ENCODE data around the gene DPEP3. TPM values are rescaled to one million over a fixed set of nuclear protein-coding genes. Genes with fewer than 3 reads are reported as not detected.

Gene DPEP3
- total RNA-seq, 1 donor from 2014 or later: 0.14 TPM

DNA sequence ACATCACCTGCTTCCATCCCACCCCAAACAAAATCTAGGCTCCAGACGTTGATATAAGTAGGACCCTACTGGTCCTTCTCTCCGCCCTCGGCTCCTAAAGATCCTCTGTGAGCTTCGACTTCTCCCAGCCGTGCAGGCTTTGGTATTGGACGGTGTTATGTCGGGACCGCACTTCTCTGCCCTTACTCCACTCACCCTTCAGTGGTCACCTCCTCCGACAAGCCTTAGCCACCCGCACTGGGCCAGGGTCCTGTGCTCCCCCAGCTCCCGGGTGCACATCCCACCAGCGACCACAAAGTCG is 45.2 kb downstream of the DPEP3 start:
- intact Hi-C loops (cut with micrococcal nuclease): loop anchor here (1.0 to 5.0 kb wide), 6 partner anchors 42 to 454 kb away; partner anchors contain the start of genes ATP6V0D1, CTCF, NFATC3 and PSKH1

DNA sequence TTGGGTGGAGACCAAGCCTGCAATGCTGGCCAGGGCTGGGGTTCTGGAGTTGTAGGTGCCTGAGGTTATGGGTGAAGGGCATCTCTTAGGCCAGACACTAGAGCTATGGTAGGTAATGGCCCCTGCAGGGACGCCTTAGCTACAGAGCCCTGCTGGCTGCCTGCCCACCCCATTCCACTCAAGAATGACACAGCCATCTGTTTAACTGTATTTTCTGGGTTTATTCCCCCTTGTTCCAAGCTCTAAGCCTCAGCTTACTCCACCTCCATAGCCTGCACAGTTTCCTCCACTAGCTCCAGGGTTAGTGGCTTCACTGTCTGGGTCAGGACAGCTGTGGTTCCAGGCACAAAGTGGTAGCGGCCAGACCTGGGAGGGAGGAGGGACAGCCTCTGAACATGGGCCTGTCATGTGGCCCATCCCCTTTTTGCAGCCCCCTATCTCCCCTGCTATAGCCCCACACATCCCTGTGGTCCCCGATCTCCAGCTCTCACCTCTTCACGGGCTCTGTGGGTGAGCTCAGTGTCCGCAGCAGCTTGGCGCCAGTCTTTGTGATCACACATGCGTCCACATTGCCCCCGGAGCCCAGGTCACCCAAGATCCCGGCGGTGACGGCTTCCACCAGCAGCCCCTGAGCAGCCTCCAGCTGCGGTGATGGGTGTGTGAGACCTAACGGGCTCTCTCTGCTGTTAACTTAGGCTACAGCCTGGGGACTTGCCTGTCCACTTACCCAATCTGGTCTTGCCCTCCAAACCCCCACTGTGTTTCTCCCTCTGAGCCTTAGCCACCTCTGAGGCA is 45.8 kb downstream of the DPEP3 start:
- intact Hi-C loops (cut with micrococcal nuclease): loop anchor here (1.0 to 5.0 kb wide), 6 partner anchors 41 to 453 kb away; partner anchors contain the start of genes ATP6V0D1, CTCF, NFATC3 and PSKH1

DNA sequence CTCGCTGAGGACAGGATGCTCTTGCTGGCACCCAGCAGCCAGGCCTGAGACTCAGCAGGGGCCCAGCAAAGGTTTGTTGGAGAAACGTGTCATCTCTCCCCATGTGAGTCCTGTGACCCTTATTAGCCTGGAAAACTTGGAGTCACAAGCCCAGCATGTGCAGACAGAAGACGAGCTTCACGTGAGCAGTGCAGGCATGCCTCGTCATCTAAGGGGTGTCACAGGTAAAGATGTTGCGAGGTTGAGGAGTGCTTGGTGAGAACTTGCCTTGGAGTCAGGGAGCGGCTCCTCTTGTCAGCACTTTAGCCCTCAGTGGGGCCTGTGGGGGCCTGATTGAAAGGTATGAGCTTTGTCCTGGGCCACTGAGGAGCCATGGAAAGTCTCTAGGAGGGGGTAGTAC is 46.5 kb downstream of the DPEP3 start:
- intact Hi-C loops (cut with micrococcal nuclease): loop anchor here (2.0 kb wide), 1 partner anchor 127 kb away; the partner anchor contains the start of genes RANBP10 and TSNAXIP1

GRCh38 chr16:67932462-67932840 is 47.8 kb downstream of the DPEP3 start:
- intact Hi-C loops (cut with micrococcal nuclease): no loop called here

DNA sequence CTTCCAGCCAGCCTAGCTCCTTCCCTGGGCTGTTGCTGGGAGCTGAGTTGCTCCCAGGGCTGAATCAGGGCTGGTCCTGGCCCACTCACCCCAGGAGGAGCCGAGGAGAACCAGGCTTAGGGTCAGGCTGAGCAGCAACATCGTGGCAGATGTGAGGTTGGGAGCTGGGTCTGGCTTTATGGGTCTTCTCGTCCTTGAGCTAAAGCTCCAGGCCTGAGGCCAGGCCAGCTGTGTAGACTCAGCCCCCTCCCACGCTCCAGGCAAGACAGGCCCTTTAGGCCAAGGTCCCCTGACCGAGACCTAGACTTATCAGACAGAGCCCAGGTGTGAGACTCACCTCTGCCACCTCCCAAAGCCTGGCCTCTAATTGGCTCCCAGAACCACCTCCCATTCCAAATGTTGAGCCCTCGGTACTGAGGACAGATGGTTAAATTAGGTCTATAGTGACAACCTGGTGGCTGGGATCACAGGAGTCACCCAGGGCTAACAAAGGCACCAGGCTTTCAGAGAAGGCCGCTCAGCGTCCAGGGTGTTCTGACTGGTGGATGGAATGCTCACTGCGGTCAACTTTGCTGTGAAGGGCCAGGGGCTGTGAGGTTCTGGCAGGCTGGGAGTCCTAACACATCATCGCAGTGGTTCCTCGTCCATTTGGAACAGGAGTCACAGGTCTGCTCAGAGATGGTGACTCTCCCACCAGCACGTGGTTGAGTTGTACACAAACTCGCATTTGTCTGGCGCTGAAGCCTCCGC is 48.4 kb downstream of the DPEP3 start, which contains the start of gene CTRL:
Gene CTRL, minus strand, starts transcription at position 151 of the 750 bp plus-strand sequence. Its CDS starts 10 bp downstream, at position 141.
- intact Hi-C loops (cut with micrococcal nuclease): no loop called here

DNA sequence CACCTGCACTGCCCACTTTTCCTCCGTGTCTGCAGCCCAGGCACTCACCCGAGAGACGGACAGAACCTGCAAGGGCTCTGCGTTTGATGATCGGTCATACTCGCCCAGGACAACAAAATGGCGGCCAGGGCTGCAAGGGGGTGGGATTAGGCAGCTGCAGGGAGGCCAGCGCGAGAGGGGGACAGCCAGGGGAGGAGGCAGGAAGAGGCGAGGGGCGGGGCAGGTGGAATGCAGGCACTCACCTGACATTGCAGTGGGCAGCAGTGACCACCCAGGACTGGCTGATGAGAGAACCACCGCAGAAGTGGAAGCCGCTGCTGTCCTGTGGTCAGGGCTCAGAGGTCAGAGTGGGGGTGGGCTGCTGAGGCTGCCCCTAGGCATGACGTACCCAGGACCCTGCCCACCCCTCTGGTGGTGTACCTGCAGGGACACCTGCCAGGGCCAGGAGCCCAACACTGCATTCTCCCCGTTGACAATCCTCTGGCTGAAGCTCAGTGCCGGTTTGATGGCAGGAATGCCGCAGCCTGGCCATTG is 49.6 kb downstream of the DPEP3 start:
- intact Hi-C loops (cut with micrococcal nuclease): no loop called here

- intact Hi-C loops (cut with micrococcal nuclease): no loop called here
These were observed 50.1 kb downstream of the DPEP3 start for GRCh38 chr16:67930191-67930590.

DNA sequence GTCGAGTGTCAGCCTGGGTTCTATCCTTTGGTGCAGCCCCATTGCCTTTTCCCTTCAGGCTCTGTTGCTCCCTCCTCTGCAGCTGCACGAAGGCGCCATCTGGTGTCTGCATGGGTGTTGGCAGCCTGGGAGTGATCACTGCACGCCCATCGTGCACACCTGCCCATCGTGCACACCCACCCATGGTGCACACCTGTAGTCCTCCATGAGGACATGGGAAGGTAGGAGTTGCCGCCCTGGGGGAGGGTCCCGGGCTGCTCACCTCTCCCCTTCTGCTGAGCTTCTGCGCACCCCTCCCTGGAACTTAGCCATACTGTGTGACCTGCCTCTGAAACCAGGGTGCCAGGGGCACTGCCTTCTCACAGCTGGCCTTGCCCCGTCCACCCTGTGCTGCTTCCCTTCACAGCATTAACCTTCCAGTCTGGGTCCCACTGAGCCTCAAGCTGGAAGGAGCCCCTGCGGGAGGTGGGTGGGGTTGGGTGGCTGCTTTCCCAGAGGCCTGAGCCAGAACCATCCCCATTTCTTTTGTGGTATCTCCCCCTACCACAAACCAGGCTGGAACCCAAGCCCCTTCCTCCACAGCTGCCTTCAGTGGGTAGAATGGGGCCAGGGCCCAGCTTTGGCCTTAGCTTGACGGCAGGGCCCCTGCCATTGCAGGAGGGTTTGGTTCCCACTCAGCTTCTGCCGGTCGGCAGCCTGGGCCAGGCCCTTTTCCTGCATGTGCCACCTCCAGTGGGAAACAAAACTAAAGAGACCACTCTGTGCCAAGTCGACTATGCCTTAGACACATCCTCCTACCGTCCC is 51.5 kb downstream of the DPEP3 start:
- intact Hi-C loops (cut with micrococcal nuclease): loop anchor here (1.0 kb wide), 3 partner anchors 45 to 256 kb away; no protein-coding TSS in a partner anchor

GRCh38 chr16:67928147-67928546 is 52.2 kb downstream of the DPEP3 start:
- intact Hi-C loops (cut with micrococcal nuclease): loop anchor here (1.0 kb wide), 3 partner anchors 45 to 256 kb away; no protein-coding TSS in a partner anchor

GRCh38 chr16:67927131-67927941 is 53.0 kb downstream of the DPEP3 start:
- intact Hi-C loops (cut with micrococcal nuclease): no loop called here

- intact Hi-C loops (cut with micrococcal nuclease): no loop called here
These were observed 54.0 kb downstream of the DPEP3 start for GRCh38 chr16:67926181-67926750.

Other genes with a start within 250 kb of the DPEP3 start
- 22.7 and 23.2 TPM in 2 replicates for gene RANBP10, start 173.9 kb downstream of the DPEP3 start, total RNA-seq
- gene TSNAXIP1, start 173.6 kb downstream of the DPEP3 start, total RNA-seq: 0.36 and 0.73 TPM in 2 replicates
- 44.3 and 45.8 TPM in 2 replicates for gene THAP11, start 138.2 kb downstream of the DPEP3 start, total RNA-seq
- 138 and 143 TPM in 2 replicates for gene NUTF2, start 133.6 kb downstream of the DPEP3 start, total RNA-seq
- gene CENPT, start 132.8 kb downstream of the DPEP3 start, total RNA-seq: 54.2 and 54.4 TPM in 2 replicates
- gene EDC4, start 107.4 kb downstream of the DPEP3 start, total RNA-seq: 106 and 112 TPM in 2 replicates
- 0.61 and 0.84 TPM in 2 replicates for gene NRN1L, start 95.6 kb downstream of the DPEP3 start, total RNA-seq
- gene PSKH1, start 87.2 kb downstream of the DPEP3 start, total RNA-seq: 20.7 and 22.1 TPM in 2 replicates
- 9.6 and 11.9 TPM in 2 replicates for gene CTRL, start 48.6 kb downstream of the DPEP3 start, total RNA-seq
- gene PSMB10, start 43.6 kb downstream of the DPEP3 start, total RNA-seq: 335 and 352 TPM in 2 replicates
- 16.8 and 20.5 TPM in 2 replicates for gene LCAT, start 36.4 kb downstream of the DPEP3 start, total RNA-seq
- gene SLC12A4, start 11.9 kb downstream of the DPEP3 start, total RNA-seq: 40.2 and 41.9 TPM in 2 replicates
- 14.8 and 16.8 TPM in 2 replicates for gene DPEP2, start 19.0 kb upstream of the DPEP3 start, total RNA-seq
- gene DPEP2NB, start 35.4 kb upstream of the DPEP3 start, total RNA-seq: not detected in 2 replicates
- gene DDX28, start 42.7 kb upstream of the DPEP3 start, total RNA-seq: 14.5 and 16.5 TPM in 2 replicates
- 23.8 and 25.0 TPM in 2 replicates for gene DUS2, start 42.8 kb upstream of the DPEP3 start, total RNA-seq
- gene NFATC3, start 104.9 kb upstream of the DPEP3 start, total RNA-seq: 203 and 205 TPM in 2 replicates